ENCODE measurements around the gene RTCB.
"Not testable (repeated sequence)": the region's sequence is repeated elsewhere in the genome, so short reads cannot be mapped to it uniquely, and the experiment has no call there.

The RTCB gene

GRCh38 chr22:32389685-32390084 is 22.4 kb downstream of the RTCB start:
- no peak for DNase-seq (ENCODE audit: low spot score)

- DNase-seq (ENCODE audit: low spot score) = no peak
Observed at GRCh38 chr22:32385681-32386080, 26.4 kb downstream of the RTCB start.

DNA sequence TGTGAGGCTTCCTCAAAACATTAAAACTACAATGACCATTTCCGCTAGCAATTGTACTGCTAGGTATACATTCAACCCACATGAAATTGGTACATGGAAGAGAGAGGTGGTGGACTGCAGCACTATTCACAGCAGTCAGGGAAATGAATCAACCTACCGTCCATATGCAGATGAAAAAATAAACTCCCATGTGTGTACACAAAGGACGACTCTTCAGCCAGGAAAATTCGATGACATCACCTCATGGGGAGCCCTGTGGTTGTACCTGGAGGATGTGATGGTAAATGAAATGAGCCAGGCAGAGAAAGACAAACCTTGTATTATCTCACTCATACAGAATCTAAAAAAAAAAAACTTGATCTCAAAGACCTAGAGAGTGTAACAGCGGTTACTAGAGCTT is 31.1 kb downstream of the RTCB start:
- no peak for DNase-seq (ENCODE audit: low spot score)

GRCh38 chr22:32378707-32379272 is 33.3 kb downstream of the RTCB start:
- peak; percentile 32 for DNase-seq (ENCODE audit: low spot score)

DNA sequence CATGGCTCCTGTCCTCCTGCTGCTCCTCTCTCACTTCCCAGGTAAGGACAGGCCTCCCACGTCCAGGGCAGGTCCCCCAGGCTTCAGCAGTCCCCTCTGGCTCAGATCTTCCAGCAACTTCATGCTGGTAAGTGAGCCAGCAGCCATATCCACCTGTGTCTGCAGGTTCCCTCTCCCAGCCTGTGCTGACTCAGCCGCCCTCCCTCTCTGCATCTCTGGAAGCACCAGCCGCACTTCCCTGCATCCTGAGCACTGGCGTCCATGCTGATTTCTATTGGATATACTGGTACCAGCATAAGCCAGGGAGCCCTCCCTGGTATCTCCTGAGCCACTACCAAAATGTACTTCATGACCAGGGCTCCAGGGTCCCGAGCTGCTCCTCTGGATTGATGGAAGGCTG is 35.4 kb downstream of the RTCB start:
- DNase-seq (ENCODE audit: low spot score) = no peak

DNA sequence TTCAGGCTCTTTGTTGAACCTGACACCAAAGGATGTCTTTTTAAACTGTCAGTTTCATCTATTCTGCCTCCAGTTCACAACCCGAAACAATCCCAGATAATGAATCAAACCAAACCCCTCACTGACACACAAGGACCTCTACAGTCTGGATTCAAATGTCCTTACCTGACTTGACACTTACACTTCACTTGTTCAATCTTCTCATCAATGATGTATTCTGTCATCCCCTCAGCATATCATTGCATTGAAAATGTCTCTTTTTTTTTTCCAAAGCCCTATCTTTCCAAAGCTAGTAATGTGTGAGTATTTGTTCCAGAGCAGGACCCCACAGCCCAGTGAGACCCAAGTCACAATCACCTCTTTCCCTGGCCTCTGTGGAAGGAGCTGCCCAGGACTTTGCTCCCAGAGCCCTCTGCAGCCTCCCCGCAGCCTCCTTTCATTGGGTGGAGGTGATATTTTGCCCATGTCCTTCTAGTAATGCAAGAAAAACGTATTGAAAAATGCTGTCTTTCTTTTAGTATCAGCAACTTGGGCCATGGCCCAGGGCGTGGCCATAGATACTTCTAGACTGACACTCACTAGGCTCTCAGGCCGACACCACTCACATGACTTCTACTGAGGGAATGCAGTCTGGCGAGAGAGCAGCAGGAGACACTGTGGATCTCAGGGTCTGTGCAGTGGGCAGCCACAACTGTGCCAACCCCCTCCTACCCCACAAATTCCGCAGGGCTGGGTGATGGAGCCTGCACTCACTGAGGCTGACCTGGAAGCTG is 36.2 kb downstream of the RTCB start:
- no peak for DNase-seq (ENCODE audit: low spot score)

DNA sequence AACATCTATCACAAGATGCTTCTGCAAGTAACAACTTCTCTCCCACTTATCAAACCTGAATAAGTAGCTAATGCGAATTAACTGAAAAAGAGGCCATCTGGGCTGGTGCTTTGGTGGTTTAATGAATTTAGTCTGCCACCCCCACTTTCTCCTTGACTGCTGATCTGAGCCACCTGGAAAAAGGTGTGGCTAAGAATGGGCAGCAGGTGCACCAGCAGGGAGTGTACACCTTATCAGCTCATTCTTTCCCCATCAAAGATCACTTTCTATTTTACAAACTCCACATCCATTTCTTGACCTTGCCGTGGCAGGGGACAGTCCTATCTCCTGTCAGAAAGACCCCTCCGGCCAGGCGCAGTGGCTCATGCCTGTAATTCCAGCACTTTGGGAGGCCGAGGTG is 47.8 kb downstream of the RTCB start:
- DNase-seq (ENCODE audit: low spot score) = no peak

GRCh38 chr22:32361257-32361656 is 50.8 kb downstream of the RTCB start:
- no peak for DNase-seq (ENCODE audit: low spot score)

GRCh38 chr22:32360096-32360495 is 52.0 kb downstream of the RTCB start:
- DNase-seq (ENCODE audit: low spot score) = not testable (repeated sequence)

DNA sequence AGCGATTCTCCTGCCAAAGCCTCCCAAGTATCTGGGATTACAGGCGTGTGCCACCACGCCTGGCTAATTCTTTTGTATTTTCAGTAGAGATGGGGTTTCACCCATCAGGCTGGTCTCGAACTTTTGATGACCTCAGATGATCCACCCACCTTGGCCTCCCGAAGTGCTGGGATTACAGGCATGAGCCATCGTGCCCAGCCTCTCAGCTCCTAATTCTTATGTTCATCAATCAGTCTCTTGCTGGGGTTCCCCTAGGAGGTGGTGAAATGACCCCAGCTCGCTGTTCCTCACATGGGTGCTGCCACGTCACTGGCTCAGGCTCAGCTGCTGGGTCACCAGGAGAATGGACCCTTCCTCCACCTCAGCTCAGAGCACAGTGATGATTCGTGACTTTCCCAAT is 54.5 kb downstream of the RTCB start, which contains the start of gene RFPL3:
Gene RFPL3 (plus strand): TSS at position 301 of the 400 bp plus-strand sequence. CDS start 205 bp downstream, outside the sequence.
- DNase-seq (ENCODE audit: low spot score) = not testable (repeated sequence)

- DNase-seq (ENCODE audit: low spot score) = no peak
Observed at GRCh38 chr22:32355760-32356159, 56.3 kb downstream of the RTCB start.

GRCh38 chr22:32354360-32355351 is 57.4 kb downstream of the RTCB start:
- no peak for DNase-seq (ENCODE audit: low spot score)

- DNase-seq (ENCODE audit: low spot score) = no peak
Observed at GRCh38 chr22:32353840-32354239, 58.2 kb downstream of the RTCB start.

GRCh38 chr22:32353292-32353691 is 58.8 kb downstream of the RTCB start:
- no peak for DNase-seq (ENCODE audit: low spot score)

GRCh38 chr22:32352681-32353080 is 59.4 kb downstream of the RTCB start:
- DNase-seq (ENCODE audit: low spot score) = no peak

DNA sequence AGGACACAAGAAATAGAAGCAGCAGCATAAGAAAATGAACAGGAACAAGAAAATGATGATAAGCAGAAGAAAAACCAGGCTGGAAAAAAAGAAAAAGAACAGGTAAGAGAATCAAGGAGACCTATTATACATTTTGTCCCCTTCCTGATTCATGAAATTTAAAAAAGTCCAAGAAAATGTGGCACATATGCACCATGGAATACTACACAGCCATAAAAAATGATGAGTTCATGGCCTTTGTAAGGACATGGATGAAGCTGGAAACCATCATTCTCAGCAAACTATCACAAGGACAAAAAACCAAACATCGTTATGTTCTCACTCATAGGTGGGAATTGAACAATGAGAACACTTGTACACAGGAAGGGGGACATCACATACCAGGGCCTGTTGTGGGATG is 60.2 kb downstream of the RTCB start:
- DNase-seq (ENCODE audit: low spot score) = not testable (repeated sequence)

- DNase-seq (ENCODE audit: low spot score) = no peak
Observed at GRCh38 chr22:32348031-32348611, 63.9 kb downstream of the RTCB start.

DNA sequence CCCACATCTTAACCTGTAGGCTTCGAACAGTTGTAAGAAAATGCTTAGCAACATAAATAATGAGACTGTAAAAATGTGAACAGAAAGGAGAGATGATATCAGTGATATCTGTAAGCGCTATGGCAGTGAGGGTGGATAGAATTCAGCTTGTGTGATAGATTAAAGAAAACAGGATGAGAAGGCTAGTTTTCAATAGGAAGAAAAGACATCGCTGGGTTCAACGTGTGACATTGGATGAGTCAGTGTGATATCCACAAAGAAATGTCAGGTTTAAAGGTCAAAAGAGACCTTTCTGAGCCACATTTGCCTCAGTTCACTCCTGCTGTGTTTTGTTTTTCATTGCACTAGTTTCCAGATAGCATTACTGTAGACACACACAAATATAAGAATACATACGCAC is 68.1 kb downstream of the RTCB start:
- no peak for DNase-seq (ENCODE audit: low spot score)

DNA sequence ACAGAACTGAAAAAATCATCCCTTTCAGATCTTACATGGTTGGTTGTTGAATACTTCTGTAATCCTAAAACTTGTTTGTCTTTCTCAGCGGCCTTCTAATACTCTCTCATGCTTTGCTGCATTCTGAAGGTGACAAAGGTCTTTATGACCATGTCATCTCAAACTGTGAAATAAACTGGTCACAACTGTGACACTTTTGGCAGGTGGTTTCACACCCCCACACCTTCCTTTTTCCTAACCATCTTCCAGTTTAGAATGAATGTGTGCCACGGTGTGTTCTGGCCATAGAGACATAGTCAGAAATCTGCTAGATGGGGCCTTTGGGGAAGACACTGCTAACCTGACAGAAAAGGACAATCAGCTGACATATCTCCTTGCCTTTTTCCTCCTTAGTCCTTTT is 69.1 kb downstream of the RTCB start:
- no peak for DNase-seq (ENCODE audit: low spot score)

- DNase-seq (ENCODE audit: low spot score) = no peak
Observed at GRCh38 chr22:32341122-32341740, 70.8 kb downstream of the RTCB start.

GRCh38 chr22:32340411-32340810 is 71.6 kb downstream of the RTCB start:
- DNase-seq (ENCODE audit: low spot score) = no peak
